ENCODE data around the gene LARP1.
"Not testable (repeated sequence)": the region's sequence is repeated elsewhere in the genome, so short reads cannot be mapped to it uniquely, and the experiment has no call there.

Gene LARP1

DNA sequence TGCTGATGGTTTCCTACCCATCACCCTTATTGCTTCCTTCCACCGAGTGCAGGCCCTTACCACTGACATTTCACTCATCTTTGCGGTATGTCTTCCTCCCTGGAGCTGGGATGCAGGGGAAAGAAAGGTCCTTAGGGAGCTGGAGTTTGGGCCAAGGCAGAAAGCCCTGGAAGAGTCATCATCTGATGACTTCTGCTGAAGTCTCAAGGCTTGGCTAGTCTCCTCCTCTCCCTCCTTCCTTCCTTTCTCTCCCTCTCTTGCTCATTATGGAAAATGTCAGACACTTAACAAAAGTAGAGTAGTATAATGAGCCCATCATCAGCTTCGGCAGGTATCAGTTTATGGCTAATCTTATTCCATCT, 40.0 kb downstream of the LARP1 start:
- no peak for DNase-seq

DNA sequence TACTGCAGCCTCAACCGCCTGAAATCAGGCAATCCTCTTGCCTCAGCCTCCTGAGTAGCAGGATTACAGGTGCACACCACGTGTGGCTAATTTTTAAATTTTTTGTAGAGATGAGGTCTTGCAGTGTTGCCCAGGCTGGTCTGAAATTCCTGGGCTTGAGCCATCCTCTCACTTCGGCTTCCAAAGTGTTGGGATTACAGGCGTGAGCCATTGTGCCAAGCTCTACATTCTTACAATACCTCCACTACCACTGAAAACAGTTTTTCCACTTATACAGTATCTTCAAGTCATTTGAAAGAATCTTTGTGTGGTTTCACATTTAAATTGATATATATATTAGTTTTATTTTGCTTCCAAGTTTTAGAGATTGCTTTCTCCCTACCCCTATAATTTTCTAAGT, 42.6 kb downstream of the LARP1 start:
- no peak for DNase-seq

DNA sequence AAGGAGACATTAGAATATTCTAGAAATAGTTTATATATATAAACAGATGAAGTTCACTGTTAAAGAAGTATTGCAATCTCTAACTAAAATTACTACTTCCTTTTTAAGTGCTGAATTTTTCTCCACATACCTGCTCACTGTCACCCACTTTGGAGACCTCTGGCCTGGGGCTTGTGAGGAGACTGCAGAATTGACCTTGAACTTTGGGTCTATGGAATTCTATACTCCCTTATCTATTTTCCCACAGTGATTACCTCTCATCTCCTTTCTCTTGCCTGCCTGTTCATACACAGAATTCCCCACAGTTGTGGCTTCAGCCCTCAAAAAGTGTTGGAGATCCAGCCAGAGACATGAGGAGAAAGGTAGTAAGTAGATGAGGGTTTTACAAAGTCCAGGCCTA, 45.4 kb downstream of the LARP1 start:
- no peak for DNase-seq

- DNase-seq = no peak
Measured at GRCh38 chr5:154801083-154801482, 45.9 kb downstream of the LARP1 start.

- no peak for DNase-seq
Measured at GRCh38 chr5:154802050-154802449, 46.9 kb downstream of the LARP1 start.

GRCh38 chr5:154806176-154806575, 51.0 kb downstream of the LARP1 start:
- no peak for DNase-seq

DNA sequence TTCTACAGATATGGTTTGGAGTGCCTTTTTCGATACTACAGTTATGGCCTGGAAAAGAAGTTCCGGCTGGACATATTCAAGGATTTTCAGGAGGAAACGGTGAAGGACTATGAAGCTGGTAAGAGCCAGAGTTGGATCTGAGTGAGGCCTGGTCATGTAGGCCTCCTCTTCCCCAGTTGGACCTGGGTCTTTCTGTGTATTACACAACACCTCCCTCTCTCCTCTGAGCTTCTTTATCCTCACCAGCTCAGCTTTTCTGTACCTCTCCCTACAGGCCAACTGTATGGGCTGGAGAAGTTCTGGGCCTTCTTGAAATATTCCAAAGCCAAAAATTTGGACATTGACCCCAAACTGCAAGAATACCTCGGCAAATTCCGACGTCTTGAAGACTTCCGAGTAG, 56.1 kb downstream of the LARP1 start:
- DNase-seq = no peak

DNA sequence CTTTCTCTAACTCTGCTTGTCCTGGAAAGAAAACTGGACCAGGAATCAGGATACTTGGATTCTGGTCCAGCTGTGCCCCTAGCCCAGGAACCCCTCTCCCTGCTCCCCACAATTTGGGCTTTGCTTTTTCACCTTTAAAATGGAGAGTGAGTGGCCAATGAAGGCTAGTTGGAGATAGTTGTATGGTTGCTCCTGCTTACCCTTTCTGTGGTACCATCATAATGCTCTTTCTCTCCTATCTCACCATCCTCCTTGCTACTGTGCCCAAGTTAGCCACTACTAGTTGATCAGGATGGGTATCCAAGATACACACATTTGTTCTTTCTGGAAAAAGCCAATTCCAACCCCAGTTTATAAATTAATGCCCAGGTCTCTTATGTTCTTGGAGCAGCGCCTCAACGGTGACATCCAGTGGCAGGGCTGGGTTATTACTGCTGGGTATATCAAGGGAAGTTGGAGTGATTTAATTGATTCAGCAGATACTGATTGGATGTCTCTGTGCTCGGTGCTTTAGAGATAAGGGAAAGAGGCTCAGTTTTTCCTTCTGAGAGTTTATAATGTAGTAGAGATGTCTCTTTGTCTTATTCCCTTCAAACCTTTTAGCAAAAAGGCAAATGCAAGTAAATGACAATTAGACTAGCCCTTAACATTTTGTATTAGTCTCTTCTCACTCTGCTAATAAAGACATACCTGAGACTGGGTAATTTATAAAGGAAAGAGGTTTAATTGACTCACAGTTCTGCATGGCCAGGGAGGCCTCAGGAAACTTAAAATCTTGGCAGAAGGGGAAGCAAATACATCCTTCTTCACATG, 56.7 kb downstream of the LARP1 start:
- peak; percentile 70 to 76 (median 76) for DNase-seq

DNA sequence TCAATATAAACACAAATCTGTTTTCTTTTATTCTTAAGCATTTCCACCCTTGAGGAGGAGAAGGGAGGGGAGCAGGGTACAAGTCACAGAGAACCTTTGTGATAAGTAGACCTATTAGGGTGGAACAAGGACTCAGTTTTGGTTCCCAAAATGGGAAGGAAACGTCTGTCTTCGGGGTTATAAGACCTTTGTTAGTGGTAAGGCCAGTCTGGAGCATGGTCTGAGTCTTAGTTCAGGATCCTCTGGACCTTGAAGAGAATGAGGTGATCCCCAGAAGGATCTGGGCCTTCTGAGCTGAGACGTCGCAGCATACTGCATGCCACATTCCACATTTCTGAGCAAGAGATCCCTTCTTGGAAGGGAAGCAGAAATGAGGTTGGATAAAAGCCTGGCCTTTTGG, 58.0 kb downstream of the LARP1 start:
- no peak for DNase-seq

GRCh38 chr5:154813736-154814135, 58.6 kb downstream of the LARP1 start:
- no peak for DNase-seq

DNA sequence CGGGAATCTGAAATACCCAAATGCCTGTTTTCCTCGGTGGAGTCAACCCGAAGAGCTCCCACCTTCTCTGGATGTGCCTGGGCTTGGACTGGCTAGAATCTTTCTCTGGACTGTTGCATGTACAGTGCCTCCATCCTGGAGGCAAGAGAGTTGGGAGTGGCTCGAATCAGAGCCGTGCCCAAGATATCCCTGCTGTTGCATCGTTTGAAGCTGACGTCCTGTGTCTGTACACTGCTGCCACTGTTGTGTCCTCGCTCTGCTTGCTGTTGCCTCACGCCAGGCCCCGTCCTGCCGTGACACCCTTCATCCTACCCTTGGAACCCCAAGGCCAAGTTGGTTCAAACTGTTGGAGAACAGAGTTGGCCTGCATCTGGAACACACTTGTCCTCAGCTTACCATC, 59.8 kb downstream of the LARP1 start:
- no peak for DNase-seq

- no peak for DNase-seq
Measured at GRCh38 chr5:154815684-154816247, 60.6 kb downstream of the LARP1 start.

GRCh38 chr5:154816891-154817492, 61.8 kb downstream of the LARP1 start:
- no peak for DNase-seq

- DNase-seq = no peak
Measured at GRCh38 chr5:154817815-154818214, 62.6 kb downstream of the LARP1 start.

GRCh38 chr5:154818471-154819116, 63.4 kb downstream of the LARP1 start:
- DNase-seq = no peak

GRCh38 chr5:154819546-154819945, 64.4 kb downstream of the LARP1 start:
- no peak for DNase-seq

DNA sequence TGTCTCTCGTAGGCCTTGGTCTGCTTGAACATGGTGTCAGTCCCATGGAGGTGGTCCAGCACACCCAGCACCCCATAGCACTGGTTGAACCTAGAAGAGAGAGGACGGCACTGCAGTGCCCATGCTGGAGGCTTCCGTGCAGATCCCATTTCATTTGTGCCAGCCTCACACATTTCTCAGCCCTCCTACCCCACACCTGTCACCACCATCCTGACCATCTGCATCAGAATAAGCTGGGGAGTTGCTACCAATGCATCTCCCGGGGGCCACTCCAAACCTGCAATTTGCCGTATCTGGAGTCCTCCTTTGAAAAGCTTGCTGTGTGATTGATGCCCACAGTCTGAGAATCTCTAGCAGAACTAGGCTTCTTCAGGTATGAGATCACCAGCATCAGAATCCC, 65.2 kb downstream of the LARP1 start:
- no peak for DNase-seq

DNA sequence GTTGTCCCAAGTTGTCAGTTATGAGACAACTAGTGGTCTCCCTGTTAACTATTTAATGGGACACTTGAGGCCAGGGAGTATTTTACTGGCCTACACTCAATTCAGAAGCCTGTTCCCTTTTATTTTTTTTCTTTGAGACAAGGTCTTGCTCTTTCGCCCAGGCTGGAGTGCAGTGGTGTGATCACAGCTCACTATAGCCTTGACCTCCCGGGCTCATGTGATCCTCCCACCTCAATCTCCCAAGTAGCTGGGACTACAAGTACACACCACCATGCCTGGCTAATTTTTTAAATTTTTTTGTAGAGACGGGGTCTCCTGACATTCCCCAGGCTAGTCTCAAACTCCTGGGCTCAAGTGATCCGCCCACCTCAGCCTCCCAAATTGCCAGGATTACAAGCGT, 67.7 kb downstream of the LARP1 start:
- DNase-seq = not testable (repeated sequence)

- no peak for DNase-seq
Measured at GRCh38 chr5:154823605-154824004, 68.4 kb downstream of the LARP1 start.

GRCh38 chr5:154824070-154824469, 68.9 kb downstream of the LARP1 start:
- DNase-seq = no peak

DNA sequence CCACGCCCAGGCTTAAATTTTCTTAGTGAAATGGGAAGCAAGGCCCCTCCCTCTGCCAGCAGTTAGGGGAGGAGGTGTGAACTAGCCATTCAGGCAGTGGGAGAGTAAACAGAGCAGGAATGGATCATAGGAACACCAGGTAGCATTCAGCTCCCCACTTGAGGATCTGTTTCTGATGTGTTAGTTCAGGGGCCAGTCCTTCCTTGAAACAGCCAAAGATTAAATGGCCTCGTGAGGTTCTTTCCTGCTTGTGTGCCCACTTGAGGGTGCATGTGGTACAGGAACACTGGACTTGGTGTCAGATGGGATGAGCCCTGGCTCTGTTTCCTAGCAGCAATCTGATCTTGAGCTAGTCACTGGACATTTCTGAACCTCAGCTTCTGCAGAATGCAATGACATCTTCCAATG, 74.0 kb downstream of the LARP1 start:
- no peak for DNase-seq

DNA sequence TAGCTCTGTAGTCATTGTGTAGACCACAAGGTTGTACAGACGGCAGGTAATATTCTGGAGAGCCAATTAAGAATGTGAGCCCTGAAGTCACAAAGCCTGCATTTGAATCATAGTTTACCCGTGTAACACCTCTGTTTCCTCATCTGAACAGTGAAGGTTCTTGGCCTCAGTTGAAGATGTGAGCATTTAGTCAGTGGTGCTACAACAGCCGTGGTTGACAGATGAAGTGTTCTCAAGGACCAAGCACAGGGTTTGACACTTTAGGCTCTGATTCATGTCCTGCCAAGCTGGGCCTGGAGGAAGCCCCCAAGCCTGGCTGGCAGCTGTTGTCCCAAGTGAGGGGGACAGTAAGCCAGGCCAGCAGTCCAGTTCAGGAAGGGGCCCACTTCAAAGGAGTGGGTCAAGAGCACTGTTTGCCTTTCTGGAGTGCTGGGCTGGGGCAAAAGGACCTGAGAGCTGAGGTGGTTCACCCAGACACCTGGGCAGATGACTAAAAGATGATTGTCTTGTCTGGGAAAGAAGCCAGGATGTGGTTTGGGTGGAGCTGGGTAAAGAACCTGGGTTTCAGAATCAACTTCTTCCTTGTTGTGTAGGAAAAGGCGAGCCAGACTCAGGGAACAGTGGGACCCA, 74.5 kb downstream of the LARP1 start:
- DNase-seq = no peak

GRCh38 chr5:154830219-154830595, 75.0 kb downstream of the LARP1 start:
- no peak for DNase-seq

GRCh38 chr5:154830596-154830995, 75.4 kb downstream of the LARP1 start:
- no peak for DNase-seq

Data from suppressor macrophage treated with lipopolysaccharide for 1 hour (primary cell).